Measurements from ENCODE around the gene CIZ1. TPM values are rescaled to one million over a fixed set of nuclear protein-coding genes. Genes with fewer than 3 reads are reported as not detected.
A peak's percentile ranks its signal among the peaks of the same experiment; 100 is the strongest.

The CIZ1 gene
- total and polyA plus RNA-seq, 2 of the 13 experiments (the other 11 are each of a cell fraction or from before 2014, with no cell fraction given) = 30.6 to 50.3 TPM

GRCh38 chr9:128159784-128160602, 31.4 kb downstream of the CIZ1 start, which contains the start of gene BBLN (continued):
- no peak for TF ChIP-seq ZNF44 (CRISPR knock-in tag; IDR thresholded peaks at IDR 0.05)
- TF ChIP-seq BCLAF1 (IDR thresholded peaks at IDR 0.05) = no peak
- no peak for TF ChIP-seq TOPORS (CRISPR knock-in tag; IDR thresholded peaks at IDR 0.05)
- TF ChIP-seq IKZF1 (IDR thresholded peaks at IDR 0.05) = no peak
- no peak for TF ChIP-seq ZNF83 (CRISPR knock-in tag; IDR thresholded peaks at IDR 0.05; ENCODE audit: borderline replicate concordance)
- no peak for TF ChIP-seq ZNF775 (CRISPR knock-in tag; IDR thresholded peaks at IDR 0.05; ENCODE audit: borderline replicate concordance)
- no peak for TF ChIP-seq ZBTB40 (IDR thresholded peaks at IDR 0.05)
- TF ChIP-seq ZBTB40 (CRISPR knock-in tag; IDR thresholded peaks at IDR 0.05) = no peak; the same call in 1 of the 2 replicates
- TF ChIP-seq THAP7 (CRISPR knock-in tag; IDR thresholded peaks at IDR 0.05) = no peak
- TF ChIP-seq SP2 (CRISPR knock-in tag; IDR thresholded peaks at IDR 0.05) = no peak
- peak; percentile 24; the same call in 1 of the 2 replicates for TF ChIP-seq ZNF441 (CRISPR knock-in tag; IDR thresholded peaks at IDR 0.05; ENCODE audit: borderline replicate concordance)
- TF ChIP-seq NFE2L2 (IDR thresholded peaks at IDR 0.05; ENCODE audit: low read length) = no peak
- no peak for TF ChIP-seq DBP (CRISPR knock-in tag; IDR thresholded peaks at IDR 0.05; ENCODE audit: not compliant biosample characterization)
- peak; percentile 51 for TF ChIP-seq MED1 (CRISPR knock-in tag; IDR thresholded peaks at IDR 0.05)
- no peak for TF ChIP-seq NAIF1 (CRISPR knock-in tag; IDR thresholded peaks at IDR 0.05; ENCODE audit: borderline replicate concordance)
- no peak for TF ChIP-seq DRAP1 (CRISPR knock-in tag; IDR thresholded peaks at IDR 0.05)

Data from HepG2 (cell line).